Right cardiac atrium (tissue), 5 donors: ENCODE results near the gene RIMS1. TPM values are rescaled to one million over a fixed set of nuclear protein-coding genes. Genes with fewer than 3 reads are reported as not detected.

ENCODE experiments used
- ATAC-seq, 2 donors: fragments of 200-7000 bp; cut with Tn5 transposase; one replicate each; pipeline versions ENCODE4 v1.8.0 to v1.9.1; 2020; ENCODE audit warnings: moderate library complexity in 2 of 2, mild to moderate bottlenecking in 1 of 2
- DNase-seq, 3 donors: peaks; one replicate each; pipeline ENCODE4 v3.0.0-alpha.2; 2020
- H3K27ac ChIP-seq: one replicate; pipeline ENCODE4 v1.5.1; 2013; ENCODE audit warnings: mild to moderate bottlenecking, low read length, control low read depth, moderate library complexity
- H3K27me3 ChIP-seq: one replicate; pipeline ENCODE4 v1.6.1; 2013; ENCODE audit not compliant: control insufficient read depth, insufficient read depth
- H3K4me1 ChIP-seq: one replicate; pipeline ENCODE4 v1.6.1; 2013; ENCODE audit warnings: low read length; ENCODE audit not compliant: control insufficient read depth, insufficient read depth
- H3K4me3 ChIP-seq: one replicate; pipeline ENCODE4 v1.5.1; 2013; ENCODE audit warnings: low read length, control low read depth
- H3K9me3 ChIP-seq: one replicate; pipeline ENCODE4 v1.6.1; 2013; ENCODE audit warnings: low read length; ENCODE audit not compliant: control insufficient read depth
- WGBS: extraction: QIAGEN DNeasy Blood & Tissue Kit; methylation state at CpG from one replicate; pipeline ENCODE4 v1.1.7; 2013; 5-methylcytosine and 5-hydroxymethylcytosine counted together
- intact Hi-C, 4 donors: fragments of 100-400 bp; cut with DNase I; formaldehyde crosslinking; loops; one replicate each; pipeline versions ENCODE4 v1.11.0 to v1.14.0; 2022 to 2023
- polyA plus RNA-seq: library from polyadenylated mRNA; stranded (reverse); fragments of 200-250 nt; gene quantifications from one replicate; pipeline ENCODE4 v1.2.3, GENCODE V29; 2013
- total RNA-seq, 4 donors: library from RNA; stranded (reverse); fragmentation: NEBNext Ultra II Directional; extraction: Animal tissue kit (Norgen Biotek cat#: 25700); gene quantifications; one replicate each; pipeline ENCODE4 v1.2.1, GENCODE V29; 2021
- donor health status: healthy with polysubstance abuse.
- donor health status: DM: no; HTN: yes; CAD: no.
- donor health status: DM: no; HTN: no; CAD: no.
- donor health status: DM: no; HTN: yes; CAD: no; lungs with severe emphysema.
- donor health status: DM: yes; HTN: yes; CAD: no.

RIMS1 gene
- total and polyA plus RNA-seq, 5 donors = 0.02 to 0.36 (median 0.21) TPM

DNA sequence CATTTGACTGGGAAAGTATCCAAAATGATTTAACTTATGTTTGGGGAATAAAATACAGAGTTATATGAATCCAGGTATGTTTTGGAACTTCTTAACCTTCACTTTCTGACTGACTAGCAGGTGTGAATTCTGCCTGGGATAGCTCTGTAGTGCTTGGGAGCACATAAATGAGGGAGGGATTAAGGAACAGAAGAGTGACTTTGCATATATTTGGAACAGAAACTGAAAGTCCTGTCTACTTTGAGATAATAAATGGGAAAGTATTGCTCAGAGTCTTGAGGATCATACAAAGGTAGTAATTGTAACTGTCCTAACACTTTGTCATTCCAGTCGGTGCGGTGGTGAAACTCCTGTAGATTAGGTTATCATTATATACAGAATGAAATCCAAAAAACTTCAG lies 317.6 kb downstream of the RIMS1 start:
- DNase-seq (no peak), ATAC-seq (no peak)
- intact Hi-C loops = no loop called here
- Histone ChIP-seq H3K27me3 (no peaks in the 10 kb centered on the region), H3K27ac (no peak overlapping the region), H3K9me3 (no peaks in the 10 kb centered on the region), H3K4me1 (no peaks in the 10 kb centered on the region), H3K4me3 (no peak overlapping the region)
- 30% methylated on average over 2 of the region's 2 CpGs for WGBS

DNA sequence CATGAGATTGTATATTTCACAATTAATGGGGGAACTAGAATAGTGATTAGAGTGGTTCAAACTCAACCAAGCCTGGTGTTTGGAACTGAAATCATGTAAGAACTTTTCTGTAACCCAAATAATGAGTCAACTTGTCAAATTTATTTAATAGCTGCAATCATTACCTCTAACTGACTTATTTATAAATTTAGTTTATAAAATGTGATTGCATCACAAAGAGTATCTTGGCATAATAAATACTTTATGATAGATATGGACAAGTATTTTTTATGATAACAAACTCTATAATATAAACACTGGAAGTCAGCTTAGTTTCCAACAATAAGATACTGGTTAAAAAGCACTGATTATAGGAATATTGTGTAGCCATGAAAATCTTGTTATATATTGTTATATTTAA lies 319.1 kb downstream of the RIMS1 start:
- no peaks in the 10 kb centered on the region for H3K27me3 ChIP-seq
- no peak for ATAC-seq
- intact Hi-C loops = no loop called here

DNA sequence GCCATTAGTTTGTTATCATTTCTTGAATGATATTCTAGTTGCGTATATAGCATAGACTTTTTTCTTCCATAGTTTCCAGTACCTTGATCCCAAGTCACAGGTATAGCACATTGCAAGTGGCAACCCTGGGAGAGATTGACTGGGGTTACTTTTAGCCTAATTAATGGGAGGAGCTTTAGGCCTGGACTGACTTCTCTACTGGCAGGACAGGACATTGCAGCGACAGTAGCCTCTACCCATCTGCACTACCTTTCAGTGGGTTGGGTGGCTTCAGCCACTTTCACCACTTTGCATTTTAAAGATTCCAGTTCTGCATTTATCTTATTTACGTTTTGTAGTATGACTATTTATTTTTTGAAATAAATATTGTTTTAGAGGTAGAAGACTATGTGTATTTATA lies 320.3 kb downstream of the RIMS1 start:
- intact Hi-C loops = no loop called here
- ATAC-seq (no peak), DNase-seq (no peak)
- Histone ChIP-seq H3K27me3 (no peaks in the 10 kb centered on the region), H3K9me3 (no peaks in the 10 kb centered on the region), H3K4me3 (no peak overlapping the region), H3K4me1 (no peaks in the 10 kb centered on the region), H3K27ac (no peak overlapping the region)
- WGBS = 76% methylated on average over 3 of the region's 3 CpGs

More for the DNA sequence above, 319.1 kb downstream of the RIMS1 start:
- Histone ChIP-seq H3K9me3 (no peaks in the 10 kb centered on the region), H3K4me1 (no peaks in the 10 kb centered on the region), H3K4me3 (no peak overlapping the region), H3K27ac (no peak overlapping the region)
- DNase-seq = no peak

DNA sequence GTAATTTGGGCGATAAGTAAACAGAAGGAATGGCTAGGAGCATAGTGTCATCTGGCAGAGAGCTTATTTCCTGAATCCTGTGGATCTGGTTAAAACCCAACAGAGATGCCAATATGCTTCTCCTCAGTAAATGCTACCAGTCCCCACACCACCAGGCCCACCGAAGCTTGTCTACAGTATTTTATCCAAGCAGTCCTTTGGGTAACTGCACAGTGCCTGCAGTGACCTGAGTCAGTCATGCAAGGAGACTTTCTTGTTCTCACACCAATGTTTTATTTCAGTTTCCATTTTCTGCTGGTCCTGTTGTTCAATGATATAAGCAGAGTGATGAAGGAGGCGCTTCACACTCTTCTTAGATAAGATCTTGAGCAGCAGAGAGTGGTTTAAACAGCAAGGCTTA lies 326.3 kb downstream of the RIMS1 start:
- 81% methylated on average over 3 of the region's 3 CpGs for WGBS

DNA sequence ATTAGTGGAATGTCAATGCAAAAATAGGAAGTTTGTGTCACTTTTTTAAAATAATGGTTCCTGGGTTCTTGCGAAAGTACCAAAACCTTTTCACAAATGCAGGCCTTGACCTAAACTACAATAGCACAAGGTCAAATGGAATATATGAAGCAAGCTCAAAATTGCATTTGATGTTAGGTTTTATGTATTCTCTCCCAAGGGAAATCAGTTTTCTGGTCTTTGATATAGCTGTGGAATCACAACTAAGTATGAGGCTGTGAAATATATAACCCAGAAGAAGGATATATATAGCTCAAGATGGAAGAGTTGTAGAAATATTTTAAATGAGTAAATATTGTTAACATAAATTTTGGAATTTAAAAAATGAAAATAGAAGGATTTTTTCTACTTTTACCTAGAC lies 327.3 kb downstream of the RIMS1 start:
- Histone ChIP-seq H3K4me3 (no peak overlapping the region), H3K27ac (no peak overlapping the region), H3K4me1 (no peaks in the 10 kb centered on the region), H3K27me3 (no peaks in the 10 kb centered on the region), H3K9me3 (no peaks in the 10 kb centered on the region)
- 90% methylated on average over 1 of the region's 1 CpG for WGBS
- ATAC-seq = no peak
- intact Hi-C loops = no loop called here
- DNase-seq = no peak

More for the DNA sequence above, 326.3 kb downstream of the RIMS1 start:
- no peaks in the 10 kb centered on the region for H3K27me3 ChIP-seq
- no peak for DNase-seq
- no peaks in the 10 kb centered on the region for H3K9me3 ChIP-seq
- intact Hi-C loops = no loop called here
- no peak for ATAC-seq
- no peak overlapping the region for H3K4me3 ChIP-seq
- no peaks in the 10 kb centered on the region for H3K4me1 ChIP-seq
- H3K27ac ChIP-seq = no peak overlapping the region

DNA sequence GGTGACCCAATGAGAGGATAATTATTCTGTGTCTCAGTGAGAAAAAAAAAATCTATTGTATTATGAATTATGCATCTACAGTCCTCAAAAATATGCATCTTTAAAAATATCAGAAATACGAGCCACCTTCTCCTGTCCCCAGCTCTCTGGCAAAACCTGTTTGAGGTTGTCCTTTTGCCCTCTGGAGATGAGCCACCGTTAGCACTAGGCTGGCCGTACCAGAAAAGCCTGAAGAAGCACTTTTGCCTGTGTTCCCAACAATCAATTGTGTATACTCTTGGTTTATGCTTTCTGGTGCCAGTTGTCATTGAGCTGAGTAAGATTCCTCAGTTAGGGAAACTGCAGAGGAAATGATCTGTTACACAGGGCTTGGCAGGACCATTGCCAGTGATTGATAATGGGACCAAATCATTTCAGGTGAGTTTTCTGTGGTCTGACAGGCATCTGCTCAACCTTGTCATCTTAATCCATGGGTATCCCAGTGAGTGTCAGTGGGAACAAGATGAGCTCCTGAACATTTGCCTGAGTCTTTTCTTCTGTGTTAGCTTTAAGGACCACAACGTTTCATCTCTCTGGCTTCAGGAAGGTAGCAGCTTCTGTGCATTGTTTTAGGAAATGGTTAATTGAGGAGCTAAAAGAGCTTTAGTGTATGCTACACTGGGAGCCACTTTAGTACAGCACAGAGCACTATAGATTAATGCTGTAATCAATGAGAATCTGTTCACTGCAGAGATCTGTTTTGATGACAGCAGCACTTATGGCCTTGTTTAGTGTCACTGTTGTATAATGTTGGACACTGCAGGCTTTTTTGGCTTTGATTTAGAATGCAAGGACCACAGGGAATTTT lies 330.1 kb downstream of the RIMS1 start:
- no peaks in the 10 kb centered on the region for H3K9me3 ChIP-seq
- H3K4me3 ChIP-seq = no peak overlapping the region
- ATAC-seq (no peak), DNase-seq (no peak)
- H3K27ac ChIP-seq = no peak overlapping the region
- intact Hi-C loops = no loop called here
- WGBS = 53% methylated on average over 4 of the region's 4 CpGs
- H3K27me3 ChIP-seq = no peaks in the 10 kb centered on the region
- H3K4me1 ChIP-seq = no peaks in the 10 kb centered on the region

DNA sequence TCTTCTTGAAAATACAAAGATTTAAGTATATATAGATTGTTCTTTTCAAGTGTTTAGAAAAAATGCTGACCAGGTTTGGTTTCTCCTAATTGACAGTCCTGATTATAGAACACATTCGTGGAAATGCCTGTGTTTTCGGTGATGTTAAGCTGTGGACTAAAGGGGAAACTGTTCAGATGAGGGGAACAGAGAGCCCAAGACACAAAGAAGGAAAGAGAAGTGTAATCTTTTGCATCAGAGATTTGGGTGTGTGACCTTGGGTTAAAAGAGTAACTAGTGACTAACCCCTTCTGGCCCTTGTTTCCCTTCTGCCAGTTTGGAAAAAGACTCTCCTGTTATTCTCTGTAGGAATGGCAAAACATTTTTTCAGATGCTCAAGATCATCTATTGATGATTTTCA lies 331.3 kb downstream of the RIMS1 start:
- H3K9me3 ChIP-seq = no peaks in the 10 kb centered on the region
- no peak for ATAC-seq
- intact Hi-C loops = no loop called here
- H3K4me3 ChIP-seq = no peak overlapping the region
- H3K27me3 ChIP-seq = no peaks in the 10 kb centered on the region
- no peak for DNase-seq
- H3K4me1 ChIP-seq = no peaks in the 10 kb centered on the region
- no peak overlapping the region for H3K27ac ChIP-seq
- WGBS = 84% methylated on average over 2 of the region's 2 CpGs

DNA sequence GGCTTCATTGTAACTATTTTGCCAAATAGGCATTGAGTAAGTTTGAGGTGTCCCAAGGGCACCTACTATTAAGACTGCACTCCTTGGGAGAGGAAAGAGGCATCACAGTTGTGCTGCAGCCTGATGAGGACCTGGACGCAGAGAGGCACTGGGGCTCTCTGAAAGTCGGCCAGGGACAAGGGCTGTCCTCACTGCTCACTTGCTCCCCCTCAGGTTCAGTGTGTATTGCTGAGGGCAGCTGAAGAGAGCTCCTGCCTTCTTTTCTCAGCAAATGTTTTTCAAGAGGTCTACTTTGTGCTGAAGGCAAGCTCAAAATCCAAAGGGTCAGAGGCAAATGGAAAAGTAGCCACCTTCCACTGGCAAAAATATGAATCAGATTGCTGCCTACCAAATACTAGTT lies 331.8 kb downstream of the RIMS1 start:
- DNase-seq (no peak), ATAC-seq (no peak)
- 13% methylated on average over 2 of the region's 2 CpGs for WGBS

DNA sequence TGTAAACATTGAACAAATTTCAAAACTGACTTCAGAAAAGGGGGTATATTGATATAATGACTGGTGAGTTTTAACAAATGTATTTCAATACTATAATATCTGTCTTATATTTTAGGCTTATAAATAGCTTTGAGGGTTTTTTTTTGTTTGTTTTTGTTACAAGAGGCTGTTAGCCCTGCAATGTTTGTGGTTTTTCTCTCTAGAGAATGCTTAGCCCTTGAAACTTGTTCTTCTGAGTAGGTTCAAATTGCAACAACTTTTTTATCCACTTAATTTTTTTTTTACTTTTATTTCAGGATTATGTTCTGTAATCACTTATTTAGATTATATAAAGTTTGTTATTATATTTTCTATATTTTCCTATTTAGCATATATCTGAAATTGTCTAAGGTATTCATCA lies 333.2 kb downstream of the RIMS1 start:
- Histone ChIP-seq H3K27me3 (no peaks in the 10 kb centered on the region), H3K4me1 (no peaks in the 10 kb centered on the region), H3K27ac (no peak overlapping the region), H3K9me3 (no peaks in the 10 kb centered on the region), H3K4me3 (no peak overlapping the region)
- intact Hi-C loops = no loop called here
- no peak for DNase-seq
- no peak for ATAC-seq

More for the DNA sequence above, 331.8 kb downstream of the RIMS1 start:
- Histone ChIP-seq H3K9me3 (no peaks in the 10 kb centered on the region), H3K27me3 (no peaks in the 10 kb centered on the region), H3K27ac (no peak overlapping the region), H3K4me1 (no peaks in the 10 kb centered on the region), H3K4me3 (no peak overlapping the region)
- intact Hi-C loops = no loop called here

DNA sequence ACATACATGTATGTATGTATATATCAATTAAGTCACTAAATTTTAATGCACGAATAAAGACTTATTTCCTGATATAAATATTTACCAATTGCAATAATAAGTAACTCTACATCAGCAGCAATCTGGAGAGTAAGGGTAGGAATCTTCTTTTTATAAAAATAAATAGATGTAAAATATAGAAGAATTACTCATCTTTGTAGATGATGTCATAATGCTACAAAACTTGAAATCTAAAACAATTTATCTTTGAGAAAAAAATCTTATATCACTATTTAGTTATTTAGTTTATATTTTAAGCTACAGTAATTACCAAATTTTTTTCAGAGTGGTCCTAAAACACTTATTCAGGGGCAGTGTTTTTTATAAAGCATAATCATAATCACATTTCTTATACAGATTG lies 351.7 kb downstream of the RIMS1 start:
- 46% methylated on average over 1 of the region's 1 CpG for WGBS
- Histone ChIP-seq H3K27me3 (no peaks in the 10 kb centered on the region), H3K4me3 (no peak overlapping the region), H3K9me3 (no peaks in the 10 kb centered on the region), H3K4me1 (no peaks in the 10 kb centered on the region), H3K27ac (no peak overlapping the region)
- no peak for ATAC-seq
- no peak for DNase-seq
- intact Hi-C loops = no loop called here

DNA sequence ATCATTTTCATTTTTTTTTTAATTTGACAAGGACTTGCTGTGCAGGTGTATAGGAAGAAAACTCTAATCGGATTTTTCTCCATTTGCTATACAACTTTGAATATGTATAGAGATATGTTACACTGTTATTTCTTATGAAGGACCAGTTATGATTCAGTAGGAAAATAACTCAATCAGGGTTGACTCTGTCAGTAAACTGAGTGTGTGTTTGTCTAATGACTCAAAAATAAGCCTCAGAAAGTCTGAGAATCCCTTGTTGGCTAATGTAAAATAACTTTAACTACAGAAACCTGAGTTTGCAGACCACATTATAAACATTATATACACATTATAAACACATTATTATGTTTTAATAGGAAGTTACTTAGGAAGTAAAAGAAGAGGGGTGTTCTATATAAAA lies 352.6 kb downstream of the RIMS1 start:
- DNase-seq = no peak
- Histone ChIP-seq H3K27me3 (no peaks in the 10 kb centered on the region), H3K4me3 (no peak overlapping the region), H3K4me1 (no peaks in the 10 kb centered on the region), H3K9me3 (no peaks in the 10 kb centered on the region), H3K27ac (no peak overlapping the region)
- intact Hi-C loops = no loop called here
- WGBS = 88% methylated on average over 1 of the region's 1 CpG
- no peak for ATAC-seq

DNA sequence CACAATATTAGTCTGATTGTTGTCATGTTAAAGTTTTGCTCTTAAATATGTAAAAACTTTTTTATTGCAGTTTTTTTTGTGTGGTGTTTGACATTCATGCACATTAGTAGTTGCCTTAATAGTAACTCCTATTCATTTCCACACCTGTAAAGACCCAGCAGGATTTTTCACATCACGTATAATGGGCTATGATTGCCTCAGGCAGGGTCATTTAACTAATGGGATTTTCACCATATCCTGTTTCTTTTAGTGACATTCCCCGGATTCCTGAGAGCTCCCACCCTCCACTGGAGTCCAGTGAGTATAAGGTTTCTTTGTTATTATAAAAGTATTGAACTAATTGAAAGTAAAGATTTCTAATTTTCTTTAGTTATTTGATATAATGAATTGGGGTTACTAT lies 359.2 kb downstream of the RIMS1 start:
- DNase-seq (no peak), ATAC-seq (no peak)
- Histone ChIP-seq H3K27me3 (no peaks in the 10 kb centered on the region), H3K27ac (no peak overlapping the region), H3K9me3 (no peaks in the 10 kb centered on the region), H3K4me1 (no peaks in the 10 kb centered on the region), H3K4me3 (no peak overlapping the region)
- intact Hi-C loops = no loop called here
- 37% methylated on average over 2 of the region's 2 CpGs for WGBS
